ENCODE results near the gene OTOF.

- no peak for TF ChIP-seq CTCF (IDR thresholded peaks at IDR 0.05)
- no peak for TF ChIP-seq POLR2A (IDR thresholded peaks at IDR 0.05)
- TF ChIP-seq POLR2AphosphoS5 (IDR thresholded peaks at IDR 0.05) = no peak
- no peak for TF ChIP-seq EP300 (IDR thresholded peaks at IDR 0.05)
Measured at GRCh38 chr2:26515771-26516170, 37.8 kb upstream of the OTOF start.

All from stomach (tissue), 4 donors.